Endothelial cell of umbilical vein (primary cell): ENCODE data around the gene ARID3B. TPM values are rescaled to one million over a fixed set of nuclear protein-coding genes. Genes with fewer than 3 reads are reported as not detected.
A peak's percentile ranks its signal among the peaks of the same experiment; 100 is the strongest.

Source experiments
- BruUV-seq: library from RNA; stranded (reverse); fragments of 400-500 nt; replicated peaks from 2 replicates; lab custom pipeline; 2021; lab: Mats Ljungman, UMichigan
- CTCF ChIA-PET: fragments of 300-600, 350-600 bp; sonication (Branson Sonifier 250); formaldehyde crosslinking; loops from one replicate; lab custom pipeline; 2021; ENCODE audit warnings: antibody characterized with exemption, inconsistent platforms; lab: Charles Lee
- POLR2A ChIA-PET: fragments of 300-600, 350-600 bp; sonication (Branson Sonifier 250); formaldehyde crosslinking; loops from one replicate; lab custom pipeline; 2021; ENCODE audit warnings: antibody characterized with exemption, inconsistent platforms; lab: Charles Lee
- DNase-seq: peaks from one replicate; pipeline ENCODE4 v3.0.0-alpha.2; 2011; ENCODE audit warnings: low read depth, low spot score
- FAIRE-seq: peaks from 2 replicates; lab custom pipeline; 2011; peaks lifted over from hg19 to GRCh38; lab: Jason Lieb, UNC
- H2AFZ ChIP-seq: 2 replicates; pipeline ENCODE4 v1.6.0; 2012; ENCODE audit warnings: low read depth, low read length, control low read depth, inconsistent platforms
- H3K27ac ChIP-seq: 2 replicates; pipeline ENCODE4 v1.5.1; 2011; ENCODE audit warnings: low read depth, mild to moderate bottlenecking, control low read depth, low read length, moderate library complexity; ENCODE audit not compliant: insufficient read depth
- H3K27me3 ChIP-seq, 2 experiments: 2 replicates each; pipeline versions ENCODE4 v1.6.0 to v1.6.1; 2011; ENCODE audit warnings: low read length in 2 of 2, mixed read lengths in 1 of 2; ENCODE audit not compliant: control insufficient read depth in 2 of 2, insufficient read depth in 2 of 2
- H3K36me3 ChIP-seq, 2 experiments: 2 replicates in 1 of 2; 3 replicates in 1 of 2; pipeline ENCODE4 v1.5.1; 2011; ENCODE audit warnings: low read length in 2 of 2, mild to moderate bottlenecking in 1 of 2, moderate library complexity in 1 of 2; ENCODE audit not compliant: control insufficient read depth in 2 of 2, insufficient read depth in 2 of 2; ENCODE audit errors: extremely low read depth in 1 of 2
- H3K4me1 ChIP-seq: 3 replicates; pipeline ENCODE4 v1.5.1; 2011; ENCODE audit warnings: mild to moderate bottlenecking, low read length; ENCODE audit not compliant: control insufficient read depth, insufficient read depth; ENCODE audit errors: extremely low read depth
- H3K4me2 ChIP-seq: 2 replicates; pipeline ENCODE4 v1.6.1; 2011; ENCODE audit warnings: low read length, control low read depth, mixed read lengths; ENCODE audit not compliant: insufficient read depth
- H3K4me3 ChIP-seq, 3 experiments: fragments of 200-600 bp in 1 of 3; sonication (generic), shearing (Covaris generic) in 1 of 3; replicated peaks in 1 of 3; 2 replicates each; pipeline ENCODE4 v1.5.1; 2011 to 2016; ENCODE audit warnings: control low read depth in 3 of 3, low read length in 3 of 3, mild to moderate bottlenecking in 2 of 3, inconsistent platforms in 1 of 3, low read depth in 1 of 3, moderate library complexity in 1 of 3; ENCODE audit not compliant: insufficient read depth in 1 of 3
- H3K79me2 ChIP-seq: 2 replicates; pipeline ENCODE4 v1.6.0; 2012; ENCODE audit warnings: low read length, inconsistent platforms; ENCODE audit not compliant: control insufficient read depth, insufficient read depth
- H3K9ac ChIP-seq: replicated peaks from 2 replicates; pipeline ENCODE3; 2011; ENCODE audit warnings: low read length, control low read depth; ENCODE audit not compliant: insufficient read depth; ENCODE audit errors: extremely low read depth
- H3K9me1 ChIP-seq: replicated peaks from 3 replicates; pipeline ENCODE4 v1.6.0; 2011; ENCODE audit warnings: mild to moderate bottlenecking, low read length; ENCODE audit not compliant: control insufficient read depth, insufficient read depth; ENCODE audit errors: extremely low read depth
- H3K9me3 ChIP-seq: replicated peaks from 2 replicates; pipeline ENCODE4 v1.5.1; 2012; ENCODE audit warnings: low read length, inconsistent platforms; ENCODE audit not compliant: control insufficient read depth, insufficient read depth
- H4K20me1 ChIP-seq: replicated peaks from 2 replicates; pipeline ENCODE3; 2011; ENCODE audit warnings: mild to moderate bottlenecking, low read length; ENCODE audit not compliant: control insufficient read depth, insufficient read depth; ENCODE audit errors: extremely low read depth
- EZH2 ChIP-seq: IDR thresholded peaks from 2 replicates; pipeline ENCODE4 v1.6.1; 2012; ENCODE audit warnings: borderline replicate concordance, low read depth, mild to moderate bottlenecking, moderate library complexity, low read length, inconsistent platforms; ENCODE audit not compliant: severe bottlenecking
- POLR2A ChIP-seq: IDR thresholded peaks from 2 replicates; pipeline ENCODE4 v1.6.1; 2012; ENCODE audit warnings: low read depth, mild to moderate bottlenecking, control low read depth, low read length
- dilution Hi-C: fragments of 300-500 bp; cut with MboI; formaldehyde crosslinking; loops from one replicate; pipeline ENCODE4 v1.15.0; 2019; ENCODE audit warnings: low sequenced_read_pairs; ENCODE audit not compliant: extremely low pct_ligation_motif_present
- intact Hi-C: fragments of 100-400 bp; cut with micrococcal nuclease; formaldehyde crosslinking; loops from one replicate; pipeline ENCODE4 v1.10.0; 2022
- polyA plus RNA-seq, 4 experiments: library from polyadenylated mRNA; depleted of rRNA in 3 of 4; stranded (reverse) in 3 of 4; unstranded in 1 of 4; fragments of >200 nt; gene quantifications; 2 replicates each; pipeline versions ENCODE4 v1.2.1 to v1.2.3, GENCODE V29; 2011 to 2012; ENCODE audit warnings: missing spikeins in 1 of 4
- total RNA-seq: library from RNA; stranded (reverse); gene quantifications from 2 replicates; pipeline ENCODE4 v1.2.3, GENCODE V29; 2021
- TF ChIP-seq, protein P1 (sequence below), 2 donors: IDR thresholded peaks; 1 replicate in 1 of 2; 2 replicates in 1 of 2; pipeline ENCODE4 v1.5.1; 2011; ENCODE audit warnings: low read length in 2 of 2, mild to moderate bottlenecking in 2 of 2, moderate library complexity in 2 of 2, control low read depth in 1 of 2, inconsistent platforms in 1 of 2, low read depth in 1 of 2; ENCODE audit not compliant: insufficient read depth in 1 of 2; ENCODE audit errors: extremely low read depth in 1 of 2

Gene ARID3B
- total and polyA plus RNA-seq, 2 donors (not counting 3 experiments of a cell fraction or from before 2014, with no cell fraction given) = 6.2 to 10.0 TPM

DNA sequence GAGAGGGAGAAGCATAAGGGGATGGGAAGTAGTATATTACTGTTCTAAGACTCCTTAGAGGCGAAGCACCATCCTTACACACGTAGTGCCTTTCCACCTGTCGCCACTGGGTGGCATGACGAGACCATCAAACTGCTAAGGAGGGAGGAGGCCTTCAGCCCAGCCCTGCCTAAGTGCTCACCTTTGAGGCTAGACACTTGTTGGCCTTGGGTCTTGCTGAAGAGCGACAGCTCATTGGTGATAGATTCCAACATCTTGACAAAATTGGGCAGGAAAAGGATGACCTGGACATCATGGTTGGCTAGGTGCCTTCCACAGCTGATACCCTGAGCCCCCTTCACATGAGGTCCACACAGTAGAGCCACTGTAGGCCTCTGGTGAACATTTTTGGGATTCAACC lies 94.2 kb downstream of the ARID3B start:
- intact Hi-C loops = loop anchor here (1.0 kb wide), 3 partner anchors 16 to 315 kb away; no protein-coding TSS in a partner anchor
- Histone ChIP-seq H2AFZ (no peak overlapping the region), H3K4me1 (no peaks in the 10 kb centered on the region), H3K36me3 (peaks cover 8 to 38% of the 10 kb centered on the region in 2 experiments), H4K20me1 (no peaks in the 10 kb centered on the region), H3K79me2 (no peaks in the 10 kb centered on the region), H3K9ac (no peak overlapping the region), H3K4me3 (no peak overlapping the region), H3K27ac (no peak overlapping the region), H3K9me1 (no peaks in the 10 kb centered on the region), H3K9me3 (no peaks in the 10 kb centered on the region), H3K4me2 (no peak overlapping the region), H3K27me3 (no peaks in the 10 kb centered on the region)
- BruUV-seq = no TSS peak
- POLR2A ChIA-PET = no interaction called here
- TF ChIP-seq, protein P1, sequence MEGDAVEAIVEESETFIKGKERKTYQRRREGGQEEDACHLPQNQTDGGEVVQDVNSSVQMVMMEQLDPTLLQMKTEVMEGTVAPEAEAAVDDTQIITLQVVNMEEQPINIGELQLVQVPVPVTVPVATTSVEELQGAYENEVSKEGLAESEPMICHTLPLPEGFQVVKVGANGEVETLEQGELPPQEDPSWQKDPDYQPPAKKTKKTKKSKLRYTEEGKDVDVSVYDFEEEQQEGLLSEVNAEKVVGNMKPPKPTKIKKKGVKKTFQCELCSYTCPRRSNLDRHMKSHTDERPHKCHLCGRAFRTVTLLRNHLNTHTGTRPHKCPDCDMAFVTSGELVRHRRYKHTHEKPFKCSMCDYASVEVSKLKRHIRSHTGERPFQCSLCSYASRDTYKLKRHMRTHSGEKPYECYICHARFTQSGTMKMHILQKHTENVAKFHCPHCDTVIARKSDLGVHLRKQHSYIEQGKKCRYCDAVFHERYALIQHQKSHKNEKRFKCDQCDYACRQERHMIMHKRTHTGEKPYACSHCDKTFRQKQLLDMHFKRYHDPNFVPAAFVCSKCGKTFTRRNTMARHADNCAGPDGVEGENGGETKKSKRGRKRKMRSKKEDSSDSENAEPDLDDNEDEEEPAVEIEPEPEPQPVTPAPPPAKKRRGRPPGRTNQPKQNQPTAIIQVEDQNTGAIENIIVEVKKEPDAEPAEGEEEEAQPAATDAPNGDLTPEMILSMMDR (IDR thresholded peaks at IDR 0.05; ENCODE audit: extremely low read depth in 1 of 2, insufficient read depth in 1 of 2, low read depth in 1 of 2, low read length in 2 of 2) = peak; percentile 82 to 89
- no peak for TF ChIP-seq POLR2A
- dilution Hi-C loops = loop anchor here (25.0 kb wide), 1 partner anchor 127 kb away; no protein-coding TSS in a partner anchor
- DNase-seq (peak; percentile 76), FAIRE-seq (peak; percentile 97)
- CTCF ChIA-PET = interaction anchor here (0.7 to 18.1 kb wide), 25 partner anchors 10 to 322 kb away, joined by 3 to 696 read pairs (median 5); no protein-coding TSS in a partner anchor

DNA sequence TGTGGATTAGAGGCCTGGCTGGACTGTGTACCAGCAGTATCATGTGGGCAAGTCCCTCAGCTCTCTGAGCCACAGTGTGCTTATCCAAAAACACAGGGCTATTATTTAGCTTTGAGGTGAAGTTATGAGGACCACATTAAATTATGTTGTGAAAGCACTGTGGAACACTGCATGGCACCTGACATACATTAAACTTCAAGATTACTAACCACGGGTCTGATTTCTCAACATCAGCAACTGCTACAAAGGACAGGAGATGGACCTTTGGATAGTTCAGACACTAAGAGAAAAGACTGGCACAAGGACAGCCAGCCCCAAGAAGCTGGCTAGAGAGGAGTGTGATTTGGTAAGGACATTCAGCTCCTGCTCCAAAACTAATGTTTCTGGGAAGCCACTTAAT lies 96.0 kb downstream of the ARID3B start:
- no TSS peak for BruUV-seq
- FAIRE-seq (peak; percentile 40), DNase-seq (no peak)
- CTCF ChIA-PET = interaction anchor here (0.8 to 18.1 kb wide), 8 partner anchors 16 to 314 kb away, joined by 3 to 696 read pairs (median 4); no protein-coding TSS in a partner anchor
- Histone ChIP-seq H3K4me3 (no peak overlapping the region), H3K9ac (no peak overlapping the region), H3K4me1 (peaks cover under 1% of the 10 kb centered on the region), H2AFZ (no peak overlapping the region), H3K27ac (no peak overlapping the region), H3K79me2 (no peaks in the 10 kb centered on the region), H3K9me1 (no peaks in the 10 kb centered on the region), H3K36me3 (peaks cover 9 to 29% of the 10 kb centered on the region in 2 experiments), H4K20me1 (no peaks in the 10 kb centered on the region), H3K9me3 (no peaks in the 10 kb centered on the region), H3K27me3 (no peaks in the 10 kb centered on the region), H3K4me2 (no peak overlapping the region)
- POLR2A ChIA-PET = no interaction called here
- intact Hi-C loops (no loop called here), dilution Hi-C loops (loop anchor here (25.0 kb wide), 1 partner anchor 125 kb away; no protein-coding TSS in a partner anchor)
- no peak for TF ChIP-seq EZH2
